GM23338 (cell line): ENCODE data around the gene ZP2. TPM values are rescaled to one million over a fixed set of nuclear protein-coding genes. Genes with fewer than 3 reads are reported as not detected.

ENCODE experiments used
- ATAC-seq: fragments of 200-7000 bp; cut with Tn5 transposase; 3 replicates; pipeline ENCODE4 v1.9.1; 2020
- DNase-seq: peaks from one replicate; pipeline ENCODE4 v3.0.0-alpha.2; 2015; ENCODE audit warnings: low spot score
- H2AFZ ChIP-seq: fragments of 200-600 bp; sonication (generic); 2 replicates; pipeline ENCODE4 v1.8.0; 2016; ENCODE audit warnings: antibody characterized with exemption, mild to moderate bottlenecking, moderate library complexity
- H3F3A ChIP-seq: fragments of 200-600 bp; sonication (generic); replicated peaks from 2 replicates; pipeline ENCODE4 v1.8.0; 2017; ENCODE audit warnings: antibody characterized with exemption, mixed run types, low read depth
- H3K27ac ChIP-seq: fragments of 200-600 bp; sonication (generic); 2 replicates; pipeline ENCODE4 v1.6.1; 2016; ENCODE audit warnings: low read depth
- H3K27me3 ChIP-seq: fragments of 200-600 bp; sonication (generic); 2 replicates; pipeline ENCODE4 v1.8.0; 2016; ENCODE audit warnings: mild to moderate bottlenecking, mixed run types, moderate library complexity; ENCODE audit not compliant: insufficient read depth
- H3K36me3 ChIP-seq: fragments of 200-600 bp; sonication (generic); 2 replicates; pipeline ENCODE4 v1.8.0; 2016; ENCODE audit warnings: mild to moderate bottlenecking; ENCODE audit not compliant: insufficient read depth
- H3K4me1 ChIP-seq: fragments of 200-600 bp; sonication (generic); 2 replicates; pipeline ENCODE4 v1.8.0; 2016; ENCODE audit warnings: mild to moderate bottlenecking, moderate library complexity; ENCODE audit not compliant: insufficient read depth
- H3K4me2 ChIP-seq: fragments of 200-600 bp; sonication (generic); 2 replicates; pipeline ENCODE4 v1.7.1; 2017; ENCODE audit warnings: mixed run types
- H3K4me3 ChIP-seq: fragments of 200-600 bp; sonication (generic); 2 replicates; pipeline ENCODE4 v1.6.1; 2016; ENCODE audit warnings: mixed run types
- H3K79me2 ChIP-seq: fragments of 200-600 bp; sonication (generic); replicated peaks from 2 replicates; pipeline ENCODE4 v1.8.0; 2017; ENCODE audit warnings: mild to moderate bottlenecking; ENCODE audit not compliant: insufficient read depth
- H3K9me2 ChIP-seq: fragments of 200-600 bp; sonication (generic); 2 replicates; pipeline ENCODE4 v1.8.0; 2017; ENCODE audit not compliant: insufficient read depth
- H4K20me1 ChIP-seq: fragments of 200-600 bp; sonication (generic); replicated peaks from 2 replicates; pipeline ENCODE4 v1.8.0; 2017; ENCODE audit warnings: mild to moderate bottlenecking; ENCODE audit not compliant: insufficient read depth
- H3K27ac Mint-ChIP-seq: 2 replicates; pipeline ENCODE4 v1.8.0; 2020; ENCODE audit warnings: inconsistent platforms, mild to moderate bottlenecking, moderate library complexity, mixed read lengths
- H3K27me3 Mint-ChIP-seq: 3 replicates; pipeline ENCODE4 v1.8.0; 2022; ENCODE audit warnings: low read depth, mild to moderate bottlenecking, moderate library complexity, mixed read lengths, inconsistent platforms; ENCODE audit not compliant: insufficient read depth, poor library complexity
- H3K36me3 Mint-ChIP-seq: 3 replicates; pipeline ENCODE4 v1.8.0; 2021; ENCODE audit warnings: low read depth, mild to moderate bottlenecking, inconsistent platforms, moderate library complexity, mixed read lengths
- H3K4me1 Mint-ChIP-seq: 3 replicates; pipeline ENCODE4 v1.8.0; 2020; ENCODE audit warnings: mild to moderate bottlenecking, inconsistent platforms, mixed read lengths
- H3K4me3 Mint-ChIP-seq: 3 replicates; pipeline ENCODE4 v1.8.0; 2021; ENCODE audit warnings: moderate library complexity, mild to moderate bottlenecking, inconsistent platforms, mixed read lengths
- H3K9me3 Mint-ChIP-seq: 3 replicates; pipeline ENCODE4 v1.8.0; 2020; ENCODE audit warnings: moderate library complexity, mild to moderate bottlenecking, inconsistent platforms, mixed read lengths
- CREB1 ChIP-seq: fragments of 250-450 bp; sonication (Bioruptor Pico); IDR thresholded peaks from 2 replicates; pipeline ENCODE4 v1.5.0; 2020; ENCODE audit warnings: low read depth, mild to moderate bottlenecking, moderate library complexity
- CTCF ChIP-seq, 2 experiments: fragments of 200-600 bp in 1 of 2; sonication (generic) in 1 of 2; conservative IDR thresholded peaks; 2 replicates each; pipeline versions ENCODE4 v1.5.1 to v1.6.1; 2016 to 2017; ENCODE audit warnings: antibody characterized with exemption in 2 of 2, low read depth in 2 of 2, mild to moderate bottlenecking in 2 of 2, moderate library complexity in 1 of 2
- ETS1 ChIP-seq: IDR thresholded peaks from 2 replicates; pipeline ENCODE4 v1.6.1; 2016; ENCODE audit warnings: antibody characterized with exemption
- EZH2 ChIP-seq: fragments of 200-600 bp; sonication (generic); IDR thresholded peaks from one replicate; pipeline ENCODE4 v1.8.0; 2017; ENCODE audit warnings: antibody characterized with exemption, mild to moderate bottlenecking, low read depth; ENCODE audit not compliant: unreplicated experiment
- EZH2phosphoT487 ChIP-seq: fragments of 200-600 bp; sonication (generic); IDR thresholded peaks from one replicate; pipeline ENCODE4 v1.8.1; 2018; ENCODE audit warnings: antibody characterized with exemption; ENCODE audit not compliant: unreplicated experiment
- JUNB ChIP-seq: IDR thresholded peaks from one replicate; pipeline ENCODE4 v1.6.1; 2016; ENCODE audit warnings: antibody characterized with exemption; ENCODE audit not compliant: unreplicated experiment
- NANOG ChIP-seq: IDR thresholded peaks from 2 replicates; pipeline ENCODE4 v1.6.1; 2016; ENCODE audit warnings: antibody characterized with exemption, borderline replicate concordance
- POLR2AphosphoS5 ChIP-seq: IDR thresholded peaks from 2 replicates; pipeline ENCODE4 v1.6.1; 2016; ENCODE audit warnings: antibody characterized with exemption, low read depth
- REST ChIP-seq: IDR thresholded peaks from one replicate; pipeline ENCODE4 v1.6.1; 2018; ENCODE audit warnings: antibody characterized with exemption; ENCODE audit not compliant: unreplicated experiment
- STAT1 ChIP-seq: IDR thresholded peaks from one replicate; pipeline ENCODE4 v1.6.1; 2016; ENCODE audit warnings: antibody characterized with exemption; ENCODE audit not compliant: unreplicated experiment
- ZNF114 ChIP-seq: fragments of 250-450 bp; sonication (Bioruptor Pico); IDR thresholded peaks from 2 replicates; pipeline ENCODE4 v1.5.0; 2020; ENCODE audit warnings: mild to moderate bottlenecking, moderate library complexity
- ZNF331 ChIP-seq: fragments of 250-450 bp; sonication (Bioruptor Pico); IDR thresholded peaks from 2 replicates; pipeline ENCODE4 v1.5.0; 2020; ENCODE audit warnings: low read depth, mild to moderate bottlenecking, moderate library complexity
- ZNF462 ChIP-seq: fragments of 250-450 bp; sonication (Bioruptor Pico); IDR thresholded peaks from 2 replicates; pipeline ENCODE4 v1.5.0; 2020; ENCODE audit warnings: mild to moderate bottlenecking, moderate library complexity
- polyA plus RNA-seq: library from polyadenylated mRNA; unstranded; fragments of >200 nt; fragmentation: Nextera tagmentation; extraction: Ambion mirVana; gene quantifications from 2 replicates; pipeline ENCODE4 v1.2.1, GENCODE V29; 2016
- total RNA-seq: library from RNA; depleted of rRNA; stranded (reverse); fragments of >200 nt; shearing (Covaris generic); gene quantifications from 2 replicates; pipeline ENCODE4 v1.2.3, GENCODE V29; 2014

The ZP2 gene
- total and polyA plus RNA-seq, 2 experiments from 2014 or later, result not detected

- Mint-ChIP-seq H3K27ac (no peak overlapping the region), H3K36me3 (peaks cover 56% of the 10 kb centered on the region)
Measured at GRCh38 chr16:21163576-21163975, 47.8 kb downstream of the ZP2 start.

More at GRCh38 chr16:21163576-21163975, 47.8 kb downstream of the ZP2 start:
- no peak overlapping the region for H3K27ac ChIP-seq
- H3K9me2 ChIP-seq, result no peaks in the 10 kb centered on the region
- DNase-seq (no peak), ATAC-seq (no peak)
- TF ChIP-seq POLR2AphosphoS5 (no peak), JUNB (no peak), ZNF462 (CRISPR knock-in tag) (no peak), CREB1 (CRISPR knock-in tag) (no peak), NANOG (no peak), STAT1 (no peak), REST (no peak), EZH2phosphoT487 (no peak), CTCF (conservative IDR thresholded peaks at IDR 0.05; ENCODE audit: low read depth in 2 of 2) (no peak), ZNF114 (CRISPR knock-in tag) (no peak), ZNF331 (CRISPR knock-in tag) (no peak), ETS1 (no peak), EZH2 (no peak)
- peaks cover 39% of the 10 kb centered on the region for H3K36me3 ChIP-seq
- peaks cover 11% of the 10 kb centered on the region; the same call in 1 of the 2 replicates for H3K4me1 ChIP-seq
- no peak overlapping the region for H2AFZ ChIP-seq
- no peaks in the 10 kb centered on the region for H3F3A ChIP-seq
- no peak overlapping the region for H3K4me3 ChIP-seq
- no peaks in the 10 kb centered on the region for H3K27me3 ChIP-seq
- no peak overlapping the region for H3K4me2 ChIP-seq
- peaks cover 24% of the 10 kb centered on the region for H4K20me1 ChIP-seq
- Mint-ChIP-seq H3K27me3 (peaks cover 4% of the 10 kb centered on the region), H3K4me1 (peaks cover 14% of the 10 kb centered on the region), H3K9me3 (no peaks in the 10 kb centered on the region), H3K4me3 (no peak overlapping the region)
- peaks cover 40% of the 10 kb centered on the region for H3K79me2 ChIP-seq
